A673 (cell line): Measurements from ENCODE around the gene AP5B1. TPM values are rescaled to one million over a fixed set of nuclear protein-coding genes. Genes with fewer than 3 reads are reported as not detected.

Experiments used
- BruUV-seq: library from RNA; stranded (reverse); fragments of 400-500 nt; replicated peaks from 2 replicates; lab custom pipeline; 2021; lab: Mats Ljungman, UMichigan
- CTCF ChIA-PET: fragments of 300-600 bp; sonication (Branson Sonifier 250); formaldehyde crosslinking; loops from one replicate; lab custom pipeline; 2022; ENCODE audit warnings: antibody characterized with exemption; lab: Charles Lee
- POLR2A ChIA-PET: fragments of 300-600 bp; sonication (Branson Sonifier 250); formaldehyde crosslinking; loops from one replicate; lab custom pipeline; 2022; ENCODE audit warnings: antibody characterized with exemption; ENCODE audit not compliant: low non-redundant PET; lab: Charles Lee
- DNase-seq: peaks from one replicate; pipeline ENCODE4 v3.0.0-alpha.2; 2015; ENCODE audit warnings: low spot score
- H3K27ac ChIP-seq: fragments of 200-600 bp; sonication (generic); 2 replicates; pipeline ENCODE4 v1.5.1; 2016; ENCODE audit warnings: mixed run types, low read depth, mild to moderate bottlenecking, mixed read lengths, antibody characterized with exemption, low read length; ENCODE audit not compliant: poor library complexity, severe bottlenecking
- H3K27me3 ChIP-seq: fragments of 200-600 bp; sonication (generic); replicated peaks from 2 replicates; pipeline ENCODE4 v1.6.1; 2017; ENCODE audit warnings: mixed run types, low read depth, mild to moderate bottlenecking, mixed read lengths, antibody characterized with exemption, low read length; ENCODE audit not compliant: insufficient read depth, poor library complexity
- H3K36me3 ChIP-seq: fragments of 200-600 bp; sonication (generic); 2 replicates; pipeline ENCODE4 v1.6.1; 2016; ENCODE audit warnings: mixed run types, mild to moderate bottlenecking, mixed read lengths, antibody characterized with exemption, low read length; ENCODE audit not compliant: insufficient read depth, poor library complexity, severe bottlenecking
- H3K4me1 ChIP-seq: fragments of 200-600 bp; sonication (generic); 2 replicates; pipeline ENCODE4 v1.6.1; 2017; ENCODE audit warnings: mixed run types, mild to moderate bottlenecking, mixed read lengths, antibody characterized with exemption, low read length; ENCODE audit not compliant: insufficient read depth, poor library complexity, severe bottlenecking
- H3K4me3 ChIP-seq: fragments of 200-600 bp; sonication (generic); 2 replicates; pipeline ENCODE4 v1.5.1; 2016; ENCODE audit warnings: low read depth, mixed run types, mild to moderate bottlenecking, mixed read lengths, low read length; ENCODE audit not compliant: poor library complexity, severe bottlenecking
- H3K9me3 ChIP-seq: fragments of 200-600 bp; sonication (generic); 2 replicates; pipeline ENCODE4 v1.6.1; 2016; ENCODE audit warnings: mixed run types, low read depth, mild to moderate bottlenecking, mixed read lengths, antibody characterized with exemption, low read length; ENCODE audit not compliant: poor library complexity, severe bottlenecking
- CTCF ChIP-seq: fragments of 300-800, 200-600 bp; sonication (generic); conservative IDR thresholded peaks from 2 replicates; pipeline ENCODE4 v1.5.1; 2017; ENCODE audit warnings: low read depth, mild to moderate bottlenecking, antibody characterized with exemption, low read length, moderate library complexity, mixed read lengths
- EZH2 ChIP-seq: fragments of 200-600 bp; sonication (generic); IDR thresholded peaks from 2 replicates; pipeline ENCODE4 v1.6.1; 2017; ENCODE audit warnings: borderline replicate concordance, low read depth, mild to moderate bottlenecking, mixed read lengths, antibody characterized with exemption, low read length; ENCODE audit not compliant: poor library complexity, severe bottlenecking
- intact Hi-C: fragments of 100-400 bp; cut with micrococcal nuclease; formaldehyde crosslinking; loops from one replicate; pipeline ENCODE4 v1.10.0; 2022; ENCODE audit not compliant: unreplicated experiment
- total RNA-seq: library from RNA; stranded (reverse); gene quantifications from 2 replicates; pipeline ENCODE4 v1.2.3, GENCODE V29; 2021

AP5B1 gene
- total RNA-seq, 1 experiment from 2014 or later, result 22.5 TPM

GRCh38 chr11:65777241-65777640, 3.5 kb downstream of the AP5B1 start:
- no TSS peak for BruUV-seq
- intact Hi-C loops, result no loop called here
- TF ChIP-seq EZH2 (no peak), CTCF (no peak)
- no peak for DNase-seq
- Histone ChIP-seq H3K4me3 (no peak overlapping the region), H3K4me1 (peaks cover 8% of the 10 kb centered on the region), H3K27me3 (no peaks in the 10 kb centered on the region), H3K36me3 (peaks cover 23% of the 10 kb centered on the region), H3K27ac (no peak overlapping the region), H3K9me3 (no peaks in the 10 kb centered on the region)
- CTCF ChIA-PET, result no interaction called here
- POLR2A ChIA-PET, result no interaction called here

GRCh38 chr11:65776710-65777141, 4.0 kb downstream of the AP5B1 start:
- peaks cover 23% of the 10 kb centered on the region for H3K36me3 ChIP-seq
- peaks cover 8% of the 10 kb centered on the region for H3K4me1 ChIP-seq
- no peaks in the 10 kb centered on the region for H3K9me3 ChIP-seq
- POLR2A ChIA-PET, result interaction anchor here (0.6 kb wide), 1 partner anchor 217 kb away, joined by 3 read pairs; no protein-coding TSS in a partner anchor
- BruUV-seq, result TSS peak; percentile 7
- no peak for TF ChIP-seq CTCF
- TF ChIP-seq EZH2, result no peak
- DNase-seq, result no peak
- no peak overlapping the region for H3K4me3 ChIP-seq
- CTCF ChIA-PET, result no interaction called here
- intact Hi-C loops, result no loop called here
- no peak overlapping the region for H3K27ac ChIP-seq
- no peaks in the 10 kb centered on the region for H3K27me3 ChIP-seq

GRCh38 chr11:65776196-65776595, 4.6 kb downstream of the AP5B1 start:
- Histone ChIP-seq H3K9me3 (no peaks in the 10 kb centered on the region), H3K4me3 (no peak overlapping the region), H3K4me1 (peaks cover 8% of the 10 kb centered on the region), H3K27me3 (no peaks in the 10 kb centered on the region), H3K36me3 (peaks cover 23% of the 10 kb centered on the region), H3K27ac (no peak overlapping the region)
- no peak for DNase-seq
- BruUV-seq, result no TSS peak
- CTCF ChIA-PET, result no interaction called here
- POLR2A ChIA-PET, result interaction anchor here (0.6 to 0.7 kb wide), 3 partner anchors 96 to 406 kb away, joined by 3 to 4 read pairs (median 3); no protein-coding TSS in a partner anchor
- intact Hi-C loops, result no loop called here
- TF ChIP-seq EZH2 (no peak), CTCF (no peak)
